Gastrocnemius medialis (tissue), 4 donors: ENCODE data around the gene GSTCD.

ENCODE experiments used
- POLR2A ChIP-seq, 2 donors: fragments of 450-650 bp; IDR thresholded peaks; one replicate each; pipeline ENCODE4 v1.6.1; 2017; ENCODE audit warnings: antibody characterized with exemption in 2 of 2, mild to moderate bottlenecking in 2 of 2, moderate library complexity in 2 of 2
- TF ChIP-seq, protein P1 (sequence below), 5 experiments: fragments of 450-650 bp in 3 of 5; fragments of 200-600 bp in 2 of 5; sonication (generic) in 2 of 5; IDR thresholded peaks in 4 of 5; conservative IDR thresholded peaks in 1 of 5; 1 replicate in 4 of 5; 2 replicates in 1 of 5; pipeline ENCODE4 v1.5.1; 2016 to 2019; ENCODE audit warnings: antibody characterized with exemption in 5 of 5, mild to moderate bottlenecking in 3 of 5, moderate library complexity in 3 of 5

DNA sequence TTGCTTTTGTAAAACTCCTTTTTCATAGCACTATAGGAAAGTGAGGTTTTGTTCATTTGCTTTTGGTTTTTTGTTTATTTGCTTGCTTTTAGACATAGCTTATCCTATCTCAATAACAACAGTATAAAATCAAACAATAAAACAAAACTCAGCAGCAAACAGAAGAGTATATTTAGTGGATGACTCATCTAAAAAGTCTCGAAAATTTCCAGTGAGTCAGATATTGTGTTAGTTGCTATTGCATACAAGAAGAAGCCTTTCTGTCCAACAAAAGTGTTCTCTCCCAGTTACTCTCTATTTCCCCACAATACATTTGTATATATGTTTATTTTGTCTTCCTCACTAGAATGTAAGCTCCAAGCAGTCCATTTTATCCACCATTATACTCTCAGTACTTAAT is 150.6 kb downstream of the GSTCD start:
- TF ChIP-seq, protein P1, sequence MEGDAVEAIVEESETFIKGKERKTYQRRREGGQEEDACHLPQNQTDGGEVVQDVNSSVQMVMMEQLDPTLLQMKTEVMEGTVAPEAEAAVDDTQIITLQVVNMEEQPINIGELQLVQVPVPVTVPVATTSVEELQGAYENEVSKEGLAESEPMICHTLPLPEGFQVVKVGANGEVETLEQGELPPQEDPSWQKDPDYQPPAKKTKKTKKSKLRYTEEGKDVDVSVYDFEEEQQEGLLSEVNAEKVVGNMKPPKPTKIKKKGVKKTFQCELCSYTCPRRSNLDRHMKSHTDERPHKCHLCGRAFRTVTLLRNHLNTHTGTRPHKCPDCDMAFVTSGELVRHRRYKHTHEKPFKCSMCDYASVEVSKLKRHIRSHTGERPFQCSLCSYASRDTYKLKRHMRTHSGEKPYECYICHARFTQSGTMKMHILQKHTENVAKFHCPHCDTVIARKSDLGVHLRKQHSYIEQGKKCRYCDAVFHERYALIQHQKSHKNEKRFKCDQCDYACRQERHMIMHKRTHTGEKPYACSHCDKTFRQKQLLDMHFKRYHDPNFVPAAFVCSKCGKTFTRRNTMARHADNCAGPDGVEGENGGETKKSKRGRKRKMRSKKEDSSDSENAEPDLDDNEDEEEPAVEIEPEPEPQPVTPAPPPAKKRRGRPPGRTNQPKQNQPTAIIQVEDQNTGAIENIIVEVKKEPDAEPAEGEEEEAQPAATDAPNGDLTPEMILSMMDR (IDR thresholded peaks at IDR 0.05 in 4 of 5, conservative IDR thresholded peaks at IDR 0.05 in 1 of 5), result no peak
- no peak for TF ChIP-seq POLR2A (IDR thresholded peaks at IDR 0.05)
